GM10266 (cell line): ENCODE data around the gene SYT7.

ENCODE experiments used
- DNase-seq: peaks from one replicate; pipeline ENCODE4 v3.0.0; 2012; ENCODE audit errors: extremely low spot score
- CTCF ChIP-seq: IDR thresholded peaks from 2 replicates; pipeline ENCODE4 v1.5.1; 2012; ENCODE audit warnings: mild to moderate bottlenecking, low read depth; ENCODE audit not compliant: control insufficient read depth, insufficient read depth; ENCODE audit errors: missing control alignments

Gene SYT7

GRCh38 chr11:61524963-61525587 is 55.8 kb downstream of the SYT7 start:
- TF ChIP-seq CTCF, result no peak
- no peak for DNase-seq

GRCh38 chr11:61524446-61524845 is 56.4 kb downstream of the SYT7 start:
- no peak for TF ChIP-seq CTCF
- no peak for DNase-seq

GRCh38 chr11:61522881-61523280 is 58.0 kb downstream of the SYT7 start:
- no peak for DNase-seq
- TF ChIP-seq CTCF, result no peak

GRCh38 chr11:61518032-61518795 is 62.7 kb downstream of the SYT7 start:
- no peak for DNase-seq
- no peak for TF ChIP-seq CTCF

GRCh38 chr11:61516675-61517572 is 64.0 kb downstream of the SYT7 start:
- peak; percentile 87 for DNase-seq
- peak; percentile 92 for TF ChIP-seq CTCF

- DNase-seq, result no peak
- no peak for TF ChIP-seq CTCF
Measured at GRCh38 chr11:61516191-61516590, 64.7 kb downstream of the SYT7 start.

GRCh38 chr11:61515686-61516085 is 65.2 kb downstream of the SYT7 start:
- no peak for TF ChIP-seq CTCF
- no peak for DNase-seq
